CD4-positive, alpha-beta T cell (primary cell): ENCODE measurements around the gene IPMK. TPM values are rescaled to one million over a fixed set of nuclear protein-coding genes. Genes with fewer than 3 reads are reported as not detected.

Experiments used
- ATAC-seq: fragments of 200-7000 bp; cut with Tn5 transposase; one replicate; pipeline ENCODE4 v1.10.0; 2022; ENCODE audit warnings: mild to moderate bottlenecking; ENCODE audit not compliant: poor library complexity
- CTCF ChIA-PET: fragments of 350-600 bp; sonication (Branson Sonifier 250); formaldehyde crosslinking; loops from one replicate; lab custom pipeline; 2021; ENCODE audit warnings: antibody characterized with exemption, inconsistent platforms; lab: Charles Lee
- POLR2A ChIA-PET: fragments of 350-600 bp; sonication (Branson Sonifier 250); formaldehyde crosslinking; loops from one replicate; lab custom pipeline; 2021; ENCODE audit warnings: antibody characterized with exemption, inconsistent platforms; lab: Charles Lee
- DNase-seq, 14 experiments: peaks; one replicate each; pipeline ENCODE4 v3.0.0-alpha.2; 2013 to 2020; ENCODE audit warnings: mixed read lengths in 2 of 14
- H3K27ac ChIP-seq, 2 donors: one replicate each; pipeline versions ENCODE4 v1.5.1 to v1.7.0; 2013; ENCODE audit warnings: low read length in 2 of 2, low read depth in 1 of 2, mild to moderate bottlenecking in 1 of 2
- H3K27me3 ChIP-seq, 2 experiments: 1 replicate in 1 of 2; 2 replicates in 1 of 2; pipeline versions ENCODE4 v1.6.1 to v1.7.0; 2013; ENCODE audit warnings: low read length in 2 of 2, control low read depth in 1 of 2, mild to moderate bottlenecking in 1 of 2, moderate library complexity in 1 of 2; ENCODE audit not compliant: insufficient read depth in 2 of 2, control insufficient read depth in 1 of 2
- H3K36me3 ChIP-seq: one replicate; pipeline ENCODE4 v1.6.1; 2013; ENCODE audit warnings: low read length, control low read depth; ENCODE audit not compliant: insufficient read depth
- H3K4me1 ChIP-seq: one replicate; pipeline ENCODE4 v1.6.1; 2013; ENCODE audit warnings: low read length, control low read depth; ENCODE audit not compliant: insufficient read depth
- H3K4me3 ChIP-seq: one replicate; pipeline ENCODE4 v1.5.1; 2013; ENCODE audit warnings: mild to moderate bottlenecking, low read length, moderate library complexity
- H3K9me3 ChIP-seq, 2 experiments: 1 replicate in 1 of 2; 2 replicates in 1 of 2; pipeline versions ENCODE4 v1.6.1 to v1.7.0; 2013; ENCODE audit warnings: low read length in 2 of 2, mild to moderate bottlenecking in 2 of 2, control low read depth in 1 of 2, moderate library complexity in 1 of 2; ENCODE audit not compliant: control insufficient read depth in 1 of 2, insufficient read depth in 1 of 2
- H3K27ac Mint-ChIP-seq: one replicate; pipeline ENCODE4 v1.8.0; 2020; ENCODE audit warnings: mixed read lengths
- H3K27me3 Mint-ChIP-seq: one replicate; pipeline ENCODE4 v1.8.0; 2021; ENCODE audit warnings: mixed read lengths
- H3K36me3 Mint-ChIP-seq: one replicate; pipeline ENCODE4 v1.8.0; 2021; ENCODE audit warnings: low read depth, mixed read lengths
- H3K4me1 Mint-ChIP-seq: one replicate; pipeline ENCODE4 v1.8.0; 2021; ENCODE audit warnings: low read depth, mixed read lengths
- H3K4me3 Mint-ChIP-seq: one replicate; pipeline ENCODE4 v1.8.0; 2020; ENCODE audit warnings: mild to moderate bottlenecking, mixed read lengths
- H3K9me3 Mint-ChIP-seq: one replicate; pipeline ENCODE4 v1.8.0; 2020; ENCODE audit warnings: mixed read lengths
- CTCF ChIP-seq: fragments of 200-600 bp; IDR thresholded peaks from one replicate; pipeline ENCODE4 v1.8.0; 2022; ENCODE audit warnings: antibody characterized with exemption, mild to moderate bottlenecking
- intact Hi-C, 2 experiments: fragments of 100-400 bp; cut with DNase I in 1 of 2; cut with micrococcal nuclease in 1 of 2; formaldehyde crosslinking; loops; one replicate each; pipeline versions ENCODE4 v1.15.1 to v1.9.0; 2023 to 2025; cut with DNase I, micrococcal nuclease
- total RNA-seq, 174 experiments: library from RNA in 2 of 174; stranded (reverse) in 2 of 174; gene quantifications; one replicate each; pipeline ENCODE4 v1.2.3 and lab custom pipeline; 2021 to 2026

The IPMK gene
- total RNA-seq, 2 experiments from 2014 or later, result 1.4 to 1.5 TPM

- no peaks in the 10 kb centered on the region for H3K4me1 Mint-ChIP-seq
- peaks cover 12% of the 10 kb centered on the region for H3K27me3 Mint-ChIP-seq
- DNase-seq (no peak), ATAC-seq (no peak)
- no peak overlapping the region for H3K4me3 Mint-ChIP-seq
- H3K4me3 ChIP-seq, result no peak overlapping the region
- H3K36me3 Mint-ChIP-seq, result no peaks in the 10 kb centered on the region
- H3K36me3 ChIP-seq, result no peaks in the 10 kb centered on the region
- no peak overlapping the region for H3K27ac Mint-ChIP-seq
- intact Hi-C loops, result loop anchor here in 1 of 2 experiments (5.0 kb wide), 1 partner anchor 208 kb away; the partner anchor contains the start of gene TFAM
- H3K9me3 Mint-ChIP-seq, result no peaks in the 10 kb centered on the region
- no peak overlapping the region for H3K27ac ChIP-seq
- POLR2A ChIA-PET, result no interaction called here
- H3K9me3 ChIP-seq, result no peaks in the 10 kb centered on the region
- no peaks in the 10 kb centered on the region for H3K27me3 ChIP-seq
- TF ChIP-seq CTCF, result no peak
- CTCF ChIA-PET, result no interaction called here
- H3K4me1 ChIP-seq, result no peaks in the 10 kb centered on the region
These were observed 88.5 kb downstream of the IPMK start for GRCh38 chr10:58179238-58179637.

GRCh38 chr10:58178811-58179210 is 88.9 kb downstream of the IPMK start:
- DNase-seq, result no peak
- no peaks in the 10 kb centered on the region for H3K9me3 ChIP-seq
- no peak overlapping the region for H3K4me3 ChIP-seq
- H3K27me3 ChIP-seq, result no peaks in the 10 kb centered on the region
- intact Hi-C loops, result loop anchor here in 1 of 2 experiments (5.0 kb wide), 1 partner anchor 208 kb away; the partner anchor contains the start of gene TFAM
- no peaks in the 10 kb centered on the region for H3K9me3 Mint-ChIP-seq
- no peaks in the 10 kb centered on the region for H3K36me3 ChIP-seq
- ChIA-PET POLR2A (interaction anchor here (1.6 kb wide), 1 partner anchor 112 kb away, joined by 5 read pairs; no protein-coding TSS in a partner anchor), CTCF (interaction anchor here (2.9 kb wide), 1 partner anchor 112 kb away, joined by 29 read pairs; no protein-coding TSS in a partner anchor)
- H3K4me1 Mint-ChIP-seq, result no peaks in the 10 kb centered on the region
- no peaks in the 10 kb centered on the region for H3K36me3 Mint-ChIP-seq
- no peak for TF ChIP-seq CTCF
- no peak for ATAC-seq
- H3K27ac Mint-ChIP-seq, result no peak overlapping the region
- peaks cover 9% of the 10 kb centered on the region for H3K27me3 Mint-ChIP-seq
- H3K27ac ChIP-seq, result no peak overlapping the region
- H3K4me3 Mint-ChIP-seq, result no peak overlapping the region
- H3K4me1 ChIP-seq, result no peaks in the 10 kb centered on the region

- Histone ChIP-seq H3K27ac (no peak overlapping the region), H3K9me3 (no peaks in the 10 kb centered on the region), H3K4me1 (no peaks in the 10 kb centered on the region), H3K4me3 (no peak overlapping the region), H3K27me3 (no peaks in the 10 kb centered on the region), H3K36me3 (no peaks in the 10 kb centered on the region)
- ATAC-seq (no peak), DNase-seq (peak in 3 of 14 experiments; percentile 21 to 43 (median 27))
- peaks cover 14% of the 10 kb centered on the region for H3K27me3 Mint-ChIP-seq
- ChIA-PET CTCF (interaction anchor here (0.6 to 2.9 kb wide), 5 partner anchors 106 to 122 kb away, joined by 3 to 29 read pairs (median 3); no protein-coding TSS in a partner anchor), POLR2A (interaction anchor here (1.2 to 1.6 kb wide), 2 partner anchors 91 to 113 kb away, joined by 4 to 5 read pairs; partner anchors contain the start of gene IPMK)
- H3K27ac Mint-ChIP-seq, result no peak overlapping the region
- H3K36me3 Mint-ChIP-seq, result no peaks in the 10 kb centered on the region
- H3K9me3 Mint-ChIP-seq, result no peaks in the 10 kb centered on the region
- TF ChIP-seq CTCF, result peak; percentile 72
- no peaks in the 10 kb centered on the region for H3K4me1 Mint-ChIP-seq
- intact Hi-C loops, result loop anchor here (1.0 to 5.0 kb wide), 2 partner anchors 114 to 210 kb away; partner anchors contain the start of gene TFAM (in 1 of the 2)
- no peak overlapping the region for H3K4me3 Mint-ChIP-seq
These were observed 90.2 kb downstream of the IPMK start for GRCh38 chr10:58177362-58177947.
